Measurements from ENCODE around the gene NR2F1.

Gene NR2F1

GRCh38 chr5:93604644-93605515 lies 21.9 kb downstream of the NR2F1 start:
- DNase-seq = no peak

- DNase-seq = no peak
Measured at GRCh38 chr5:93606382-93606752, 23.3 kb downstream of the NR2F1 start.

GRCh38 chr5:93607367-93608258 lies 24.6 kb downstream of the NR2F1 start:
- peak; percentile 66 for DNase-seq

GRCh38 chr5:93608855-93609254 lies 25.8 kb downstream of the NR2F1 start:
- DNase-seq = no peak

GRCh38 chr5:93609762-93610161 lies 26.7 kb downstream of the NR2F1 start:
- no peak for DNase-seq

- no peak for DNase-seq
Measured at GRCh38 chr5:93610581-93611272, 27.7 kb downstream of the NR2F1 start.

- DNase-seq = no peak
Measured at GRCh38 chr5:93611273-93611975, 28.4 kb downstream of the NR2F1 start.

- peak; percentile 45 for DNase-seq
Measured at GRCh38 chr5:93611976-93612854, 29.2 kb downstream of the NR2F1 start.

- DNase-seq = no peak
Measured at GRCh38 chr5:93612855-93613243, 29.8 kb downstream of the NR2F1 start.

- no peak for DNase-seq
Measured at GRCh38 chr5:93616538-93617174, 33.6 kb downstream of the NR2F1 start.

- peak; percentile 89 for DNase-seq
Measured at GRCh38 chr5:93620487-93621326, 37.7 kb downstream of the NR2F1 start.

GRCh38 chr5:93621327-93621798 lies 38.3 kb downstream of the NR2F1 start:
- DNase-seq = peak; percentile 93

GRCh38 chr5:93622240-93622885 lies 39.3 kb downstream of the NR2F1 start:
- DNase-seq = peak; percentile 61

- no peak for DNase-seq
Measured at GRCh38 chr5:93623153-93623552, 40.1 kb downstream of the NR2F1 start.

GRCh38 chr5:93626801-93627200 lies 43.8 kb downstream of the NR2F1 start:
- no peak for DNase-seq

- DNase-seq = no peak
Measured at GRCh38 chr5:93632327-93632726, 49.3 kb downstream of the NR2F1 start.

- DNase-seq = no peak
Measured at GRCh38 chr5:93635991-93636390, 53.0 kb downstream of the NR2F1 start.

GRCh38 chr5:93636837-93637236 lies 53.8 kb downstream of the NR2F1 start:
- DNase-seq = no peak

- no peak for DNase-seq
Measured at GRCh38 chr5:93637697-93638096, 54.7 kb downstream of the NR2F1 start.

Measured in NCI-H82 (cell line).